ENCODE measurements around the gene SRRM5.

DNA sequence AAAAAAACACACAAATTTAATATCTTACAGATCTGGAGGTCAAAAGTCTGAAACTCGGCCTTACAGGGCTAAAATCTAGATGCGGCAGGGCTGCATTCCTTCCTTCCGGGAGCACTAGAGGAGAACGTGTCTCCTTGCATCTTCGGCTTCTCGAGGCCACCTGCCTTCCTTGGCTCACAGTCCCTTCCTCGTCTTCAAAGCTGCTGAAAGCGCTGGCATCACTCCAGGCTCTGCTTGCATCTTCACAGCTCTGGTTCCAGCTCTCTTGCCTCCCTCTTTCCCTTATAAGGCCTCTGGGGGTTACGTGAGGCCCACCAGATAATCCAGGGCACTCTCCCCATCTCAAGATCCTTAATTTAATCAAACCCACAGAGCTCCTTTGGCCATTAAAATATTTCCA lies 47.1 kb upstream of the SRRM5 start:
- TF ChIP-seq RCOR1 (IDR thresholded peaks at IDR 0.05; ENCODE audit: low read length) (no peak), GABPA (IDR thresholded peaks at IDR 0.05; ENCODE audit: low read depth) (no peak), SMC3 (IDR thresholded peaks at IDR 0.05; ENCODE audit: low read depth, low read length) (no peak), POLR2AphosphoS5 (IDR thresholded peaks at IDR 0.05; ENCODE audit: low read depth, low read length) (no peak), EZH2phosphoT487 (IDR thresholded peaks at IDR 0.05; ENCODE audit: borderline replicate concordance, low read depth) (no peak), USF1 (IDR thresholded peaks at IDR 0.05; ENCODE audit: borderline replicate concordance, low read depth) (no peak)
- TF ChIP-seq, protein P1, sequence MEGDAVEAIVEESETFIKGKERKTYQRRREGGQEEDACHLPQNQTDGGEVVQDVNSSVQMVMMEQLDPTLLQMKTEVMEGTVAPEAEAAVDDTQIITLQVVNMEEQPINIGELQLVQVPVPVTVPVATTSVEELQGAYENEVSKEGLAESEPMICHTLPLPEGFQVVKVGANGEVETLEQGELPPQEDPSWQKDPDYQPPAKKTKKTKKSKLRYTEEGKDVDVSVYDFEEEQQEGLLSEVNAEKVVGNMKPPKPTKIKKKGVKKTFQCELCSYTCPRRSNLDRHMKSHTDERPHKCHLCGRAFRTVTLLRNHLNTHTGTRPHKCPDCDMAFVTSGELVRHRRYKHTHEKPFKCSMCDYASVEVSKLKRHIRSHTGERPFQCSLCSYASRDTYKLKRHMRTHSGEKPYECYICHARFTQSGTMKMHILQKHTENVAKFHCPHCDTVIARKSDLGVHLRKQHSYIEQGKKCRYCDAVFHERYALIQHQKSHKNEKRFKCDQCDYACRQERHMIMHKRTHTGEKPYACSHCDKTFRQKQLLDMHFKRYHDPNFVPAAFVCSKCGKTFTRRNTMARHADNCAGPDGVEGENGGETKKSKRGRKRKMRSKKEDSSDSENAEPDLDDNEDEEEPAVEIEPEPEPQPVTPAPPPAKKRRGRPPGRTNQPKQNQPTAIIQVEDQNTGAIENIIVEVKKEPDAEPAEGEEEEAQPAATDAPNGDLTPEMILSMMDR (IDR thresholded peaks at IDR 0.05), result no peak
- TF ChIP-seq, protein P2, sequence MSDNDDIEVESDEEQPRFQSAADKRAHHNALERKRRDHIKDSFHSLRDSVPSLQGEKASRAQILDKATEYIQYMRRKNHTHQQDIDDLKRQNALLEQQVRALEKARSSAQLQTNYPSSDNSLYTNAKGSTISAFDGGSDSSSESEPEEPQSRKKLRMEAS (IDR thresholded peaks at IDR 0.05; ENCODE audit: low read depth), result no peak
